ENCODE results near the gene SLC12A7. TPM values are rescaled to one million over a fixed set of nuclear protein-coding genes. Genes with fewer than 3 reads are reported as not detected.
"Not testable (repeated sequence)": the region's sequence is repeated elsewhere in the genome, so short reads cannot be mapped to it uniquely, and the experiment has no call there.

Gene SLC12A7
- total and polyA plus RNA-seq, 7 donors = 7.2 to 54.3 (median 16.8) TPM

DNA sequence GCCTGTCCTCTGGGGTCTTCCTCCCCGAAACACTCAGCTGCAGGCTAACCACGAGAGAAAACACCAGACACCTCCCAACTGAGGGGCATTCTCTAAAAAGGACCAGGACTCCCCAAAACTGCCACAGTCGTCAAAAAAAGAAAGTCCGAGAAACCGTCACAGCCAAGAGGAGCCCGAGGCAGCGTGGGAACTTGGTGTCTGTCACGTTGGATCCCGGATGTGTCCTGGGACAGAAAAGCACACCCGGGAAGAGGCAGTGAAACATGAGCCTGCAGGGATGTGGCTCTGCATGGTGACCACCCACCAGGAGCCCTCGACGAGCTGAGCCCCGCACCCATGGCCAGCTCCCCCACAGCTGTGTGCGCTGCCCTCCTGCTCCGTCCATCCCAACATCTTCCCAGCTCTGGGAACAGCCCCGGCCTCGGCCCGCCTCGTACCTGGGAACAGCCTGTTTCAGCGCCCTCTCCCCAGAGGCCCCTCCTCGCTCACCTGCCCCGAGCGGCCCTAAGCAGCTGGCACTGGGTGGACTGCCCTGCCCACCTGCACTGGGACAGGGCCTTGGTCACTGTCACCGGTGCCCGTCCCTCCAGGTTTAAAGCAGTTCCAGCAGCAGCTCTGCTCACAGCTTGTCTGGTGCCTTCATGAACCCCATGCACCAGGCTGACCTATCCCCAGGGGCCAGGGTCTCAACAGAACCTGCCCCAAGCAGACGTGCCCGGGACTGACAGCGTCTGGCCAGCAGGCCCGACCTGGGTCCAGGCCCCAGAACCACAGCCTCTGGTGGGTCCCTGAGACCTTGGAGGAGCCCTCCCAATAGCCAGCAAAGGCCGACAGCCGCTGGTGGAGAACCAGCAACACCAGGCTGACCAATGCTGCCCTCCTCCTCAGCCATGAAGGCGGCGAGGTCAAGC is 10.9 kb downstream of the SLC12A7 start:
- WGBS, 2 donors = 87 to 88% methylated on average over 33 of the region's 33 CpGs
- TF ChIP-seq EP300 (IDR thresholded peaks at IDR 0.05) (no peak), POLR2A (IDR thresholded peaks at IDR 0.05) (no peak), CTCF (IDR thresholded peaks at IDR 0.05) (no peak), POLR2AphosphoS5 (IDR thresholded peaks at IDR 0.05) (no peak)
- Histone ChIP-seq H3K4me1 (peaks cover 0 to 83% (median 70%) of the 10 kb centered on the region in 4 donors), H3K27me3 (no peaks in the 10 kb centered on the region), H3K9me3 (no peaks in the 10 kb centered on the region), H3K36me3 (peaks cover 0 to 1% (median 0%) of the 10 kb centered on the region in 4 donors), H3K27ac (peak overlapping the region in 3 of 4 donors; percentile 43 to 74 (median 66)), H3K4me3 (no peak overlapping the region)
- intact Hi-C loops (cut with DNase I) = no loop called here
- DNase-seq = no peak

DNA sequence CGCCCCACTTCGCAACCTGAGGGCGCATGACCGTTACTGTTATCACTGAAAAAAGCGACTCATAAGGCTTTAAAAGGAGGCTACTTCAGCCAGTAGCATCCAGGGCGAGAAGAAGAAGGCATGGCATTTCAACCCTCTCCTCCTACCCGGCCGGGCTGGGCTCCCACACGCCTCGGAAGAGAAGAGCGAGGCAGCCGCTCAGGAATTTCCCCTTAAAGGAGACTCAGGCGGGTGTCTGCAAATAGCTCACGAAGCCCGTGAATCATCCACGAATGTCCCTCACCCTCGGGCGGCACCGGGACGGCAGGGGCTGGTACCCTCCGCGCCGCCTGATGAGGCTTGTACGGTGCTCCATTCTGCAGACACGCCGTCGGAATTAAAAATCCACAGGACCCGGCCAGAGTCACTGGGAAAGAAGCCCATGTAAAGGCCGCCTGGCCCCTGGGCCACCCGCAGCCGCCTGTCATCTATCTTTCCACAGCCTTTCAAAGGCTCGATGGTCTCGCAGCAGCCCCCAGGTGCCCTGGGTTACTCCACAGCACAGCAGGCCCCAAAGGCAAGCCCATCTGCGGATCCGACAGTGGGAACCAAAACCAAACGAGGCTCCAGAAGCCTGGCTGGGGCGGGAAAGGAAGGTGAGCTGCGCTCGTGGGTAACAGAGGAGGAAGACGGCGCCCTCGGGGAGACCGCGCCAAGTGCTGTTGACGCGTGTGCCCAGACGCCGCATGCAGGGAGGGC is 11.8 kb downstream of the SLC12A7 start:
- intact Hi-C loops (cut with DNase I) = no loop called here
- peak overlapping the region in 3 of 4 donors; percentile 1 to 19 (median 19) for H3K4me3 ChIP-seq
- H3K4me1 ChIP-seq = peaks cover 0 to 74% (median 62%) of the 10 kb centered on the region in 4 donors

GRCh38 chr5:1098986-1099597 is 12.8 kb downstream of the SLC12A7 start:
- peak overlapping the region in 3 of 4 donors; percentile 1 to 19 (median 19) for H3K4me3 ChIP-seq
- TF ChIP-seq POLR2AphosphoS5 (IDR thresholded peaks at IDR 0.05) (no peak), EP300 (IDR thresholded peaks at IDR 0.05) (no peak), CTCF (IDR thresholded peaks at IDR 0.05) (no peak), POLR2A (IDR thresholded peaks at IDR 0.05) (no peak)
- peak; percentile 81 for DNase-seq
- peak overlapping the region in 3 of 4 donors; percentile 43 to 74 (median 66) for H3K27ac ChIP-seq
- WGBS, 2 donors = 81 to 83% methylated on average over 28 of the region's 28 CpGs
- peaks cover 0 to 7% (median 0%) of the 10 kb centered on the region in 4 donors for H3K36me3 ChIP-seq
- peaks cover 0 to 64% (median 52%) of the 10 kb centered on the region in 4 donors for H3K4me1 ChIP-seq
- intact Hi-C loops (cut with DNase I) = no loop called here
- H3K27me3 ChIP-seq = no peaks in the 10 kb centered on the region
- no peaks in the 10 kb centered on the region for H3K9me3 ChIP-seq

More for the DNA sequence above, 11.8 kb downstream of the SLC12A7 start:
- no peak for DNase-seq
- Histone ChIP-seq H3K27ac (peak overlapping the region in 3 of 4 donors; percentile 43 to 74 (median 66)), H3K27me3 (no peaks in the 10 kb centered on the region), H3K9me3 (no peaks in the 10 kb centered on the region), H3K36me3 (peaks cover 0 to 7% (median 0%) of the 10 kb centered on the region in 4 donors)
- TF ChIP-seq POLR2AphosphoS5 (IDR thresholded peaks at IDR 0.05) (no peak), CTCF (IDR thresholded peaks at IDR 0.05) (no peak), EP300 (IDR thresholded peaks at IDR 0.05) (no peak), POLR2A (IDR thresholded peaks at IDR 0.05) (no peak)
- WGBS, 2 donors = 83 to 87% methylated on average over 48 of the region's 48 CpGs

GRCh38 chr5:1097988-1098385 is 13.9 kb downstream of the SLC12A7 start:
- peaks cover 0 to 53% (median 41%) of the 10 kb centered on the region in 4 donors for H3K4me1 ChIP-seq
- DNase-seq; H3K27ac ChIP-seq; H3K4me3 ChIP-seq; H3K27me3 ChIP-seq; H3K9me3 ChIP-seq; intact Hi-C loops (cut with DNase I): not testable (repeated sequence)
- 73 to 80% methylated on average over 7 of the region's 7 CpGs for WGBS, 2 donors
- peaks cover 0 to 18% (median 9%) of the 10 kb centered on the region in 4 donors for H3K36me3 ChIP-seq

Measured in sigmoid colon (tissue), 7 donors.